Activated T-helper 9 cell treated with anti-CD3 and anti-CD28 coated beads, Interleukin-2, amount 50 U/mL, for 16 hours (primary cell): ENCODE measurements around the gene SLC17A5.
A peak's percentile ranks its signal among the peaks of the same experiment; 100 is the strongest.
"Not testable (repeated sequence)": the region's sequence is repeated elsewhere in the genome, so short reads cannot be mapped to it uniquely, and the experiment has no call there.

Source experiments
- DNase-seq: peaks from one replicate; pipeline ENCODE4 v3.0.0-alpha.2; 2020; ENCODE audit warnings: low read depth

SLC17A5 gene

DNA sequence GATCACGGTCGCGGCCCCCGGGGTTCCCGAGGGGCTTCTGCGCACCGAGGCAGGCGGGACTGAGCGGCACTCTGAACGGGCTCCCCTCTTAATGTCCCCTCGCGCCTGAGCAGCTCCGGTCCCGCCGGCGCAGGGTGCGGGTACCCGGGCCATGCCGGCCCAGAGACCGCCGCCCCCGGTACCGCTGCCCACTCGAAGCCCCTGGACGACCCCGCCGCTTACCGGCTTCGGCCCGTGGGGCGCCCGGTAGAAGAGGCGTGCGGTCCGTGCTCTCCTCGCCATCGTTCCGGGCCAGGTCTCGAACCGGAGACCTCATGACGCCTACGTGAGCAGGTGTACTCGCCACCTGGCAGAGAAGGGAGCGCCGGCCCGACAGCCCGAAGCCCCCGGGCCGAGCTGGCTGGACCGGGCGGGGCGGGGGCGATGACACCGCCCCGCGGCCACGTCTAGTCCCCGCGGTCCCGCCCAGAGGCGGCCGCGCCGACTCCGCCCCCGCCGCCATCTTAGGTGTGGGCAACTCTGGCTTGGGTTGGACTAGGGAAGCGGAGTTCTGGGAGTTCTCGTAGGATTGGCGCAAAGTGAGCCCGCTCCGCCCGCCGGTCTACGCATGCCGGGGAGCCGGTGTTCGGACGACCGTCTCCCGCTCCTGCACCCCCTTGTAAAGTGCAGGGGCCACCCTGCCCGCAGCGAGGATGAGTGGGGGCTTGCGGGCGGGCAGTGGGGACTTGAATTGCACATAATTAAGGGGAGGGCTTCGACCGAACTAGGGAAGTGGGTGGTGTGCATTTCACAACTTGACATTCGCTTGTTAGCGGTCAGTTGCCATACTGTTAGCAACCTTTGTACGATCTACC lies at the start of gene SLC17A5:
Gene SLC17A5, minus strand, starts transcription at position 422 of the 854 bp plus-strand sequence. Its CDS starts 106 bp downstream, at position 316.
- DNase-seq = peak; percentile 87

- no peak for DNase-seq
These were observed 49.7 kb upstream of the SLC17A5 start for GRCh38 chr6:73703466-73703865.

DNA sequence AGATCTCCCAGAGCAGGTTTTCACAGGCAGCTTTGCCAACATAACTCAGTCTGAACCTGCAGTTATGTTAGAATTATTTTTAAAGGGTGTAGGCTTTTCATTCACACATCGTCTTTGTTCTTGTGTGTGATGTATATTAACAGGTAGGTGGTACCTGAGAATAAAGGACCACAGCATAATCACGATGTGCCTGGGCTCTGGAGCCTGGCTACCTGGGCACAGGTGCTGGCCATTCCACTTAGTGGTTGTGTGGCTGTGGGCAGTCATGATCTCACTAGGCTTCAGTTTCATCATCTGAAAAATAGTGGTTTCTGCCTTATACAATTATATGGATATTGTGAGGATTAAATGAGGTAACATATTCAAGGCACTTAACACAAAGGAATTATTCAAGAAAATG lies 48.7 kb upstream of the SLC17A5 start:
- no peak for DNase-seq

GRCh38 chr6:73699676-73700459 lies 46.1 kb upstream of the SLC17A5 start:
- no peak for DNase-seq

DNA sequence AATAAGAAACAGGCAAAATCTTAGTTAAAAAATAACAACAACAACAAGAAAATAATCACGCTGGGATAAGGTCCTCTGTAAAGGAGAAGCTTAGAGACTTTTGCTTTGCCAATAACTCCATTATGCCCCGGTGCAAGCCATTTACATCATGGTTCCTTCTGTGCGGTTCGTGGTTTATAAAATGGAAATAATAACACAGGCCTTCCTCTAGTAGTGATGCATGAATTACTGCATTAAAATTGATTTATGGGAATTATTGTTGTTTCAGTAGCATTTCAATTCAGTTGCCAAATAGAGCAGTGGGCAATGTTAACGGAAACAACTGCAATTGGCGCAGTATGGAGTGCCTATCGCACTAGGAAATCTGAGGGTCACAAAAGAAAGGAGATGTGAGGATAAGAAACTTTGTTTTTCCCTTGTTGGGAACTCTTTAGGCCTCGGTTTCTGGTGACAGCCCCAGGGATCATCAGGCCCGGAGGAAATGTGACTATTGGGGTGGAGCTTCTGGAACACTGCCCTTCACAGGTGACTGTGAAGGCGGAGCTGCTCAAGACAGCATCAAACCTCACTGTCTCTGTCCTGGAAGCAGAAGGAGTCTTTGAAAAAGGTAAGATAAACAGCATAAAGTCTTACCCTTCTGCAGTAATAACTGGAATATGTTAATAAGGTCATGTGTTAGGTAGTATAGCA lies 43.3 kb upstream of the SLC17A5 start:
- DNase-seq = no peak

DNA sequence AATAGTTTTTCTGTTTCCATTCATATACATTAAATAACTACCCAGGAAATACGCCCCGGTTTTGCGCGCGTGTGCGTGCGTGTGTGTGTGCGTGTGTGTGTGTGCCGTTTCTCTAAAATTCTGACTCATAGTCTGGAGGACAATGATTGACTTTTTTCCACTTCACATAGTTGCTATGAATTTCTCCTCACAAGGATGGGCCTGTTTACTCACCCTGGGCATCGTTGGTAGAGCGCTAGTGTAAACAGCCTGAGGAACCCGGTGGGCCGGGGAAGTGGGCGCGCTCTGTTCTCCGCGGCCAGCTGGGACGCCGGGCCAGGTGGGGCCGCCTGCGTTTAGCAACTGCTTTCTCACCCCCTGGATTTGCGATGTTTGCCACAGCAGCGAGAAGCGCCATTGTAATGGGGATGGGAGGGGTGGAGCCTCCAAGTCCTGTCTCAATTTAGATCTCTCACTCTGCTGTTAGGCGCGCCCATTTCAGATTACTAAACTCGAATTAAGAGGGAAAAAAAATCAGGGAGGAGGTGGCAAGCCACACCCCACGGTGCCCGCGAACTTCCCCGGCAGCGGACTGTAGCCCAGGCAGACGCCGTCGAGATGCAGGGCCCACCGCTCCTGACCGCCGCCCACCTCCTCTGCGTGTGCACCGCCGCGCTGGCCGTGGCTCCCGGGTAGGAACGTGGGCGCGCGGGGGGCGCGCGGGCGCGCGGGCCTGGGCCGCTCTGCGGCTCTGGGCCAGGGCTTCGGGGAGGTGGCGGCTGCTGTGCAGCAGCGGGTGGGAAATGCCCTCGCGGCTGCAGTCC lies 42.0 kb upstream of the SLC17A5 start, which contains the start of gene CD109:
Gene CD109, plus strand, starts transcription at position 585 of the 803 bp plus-strand sequence. Its CDS starts 13 bp downstream, at position 598.
- peak; percentile 49 for DNase-seq

DNA sequence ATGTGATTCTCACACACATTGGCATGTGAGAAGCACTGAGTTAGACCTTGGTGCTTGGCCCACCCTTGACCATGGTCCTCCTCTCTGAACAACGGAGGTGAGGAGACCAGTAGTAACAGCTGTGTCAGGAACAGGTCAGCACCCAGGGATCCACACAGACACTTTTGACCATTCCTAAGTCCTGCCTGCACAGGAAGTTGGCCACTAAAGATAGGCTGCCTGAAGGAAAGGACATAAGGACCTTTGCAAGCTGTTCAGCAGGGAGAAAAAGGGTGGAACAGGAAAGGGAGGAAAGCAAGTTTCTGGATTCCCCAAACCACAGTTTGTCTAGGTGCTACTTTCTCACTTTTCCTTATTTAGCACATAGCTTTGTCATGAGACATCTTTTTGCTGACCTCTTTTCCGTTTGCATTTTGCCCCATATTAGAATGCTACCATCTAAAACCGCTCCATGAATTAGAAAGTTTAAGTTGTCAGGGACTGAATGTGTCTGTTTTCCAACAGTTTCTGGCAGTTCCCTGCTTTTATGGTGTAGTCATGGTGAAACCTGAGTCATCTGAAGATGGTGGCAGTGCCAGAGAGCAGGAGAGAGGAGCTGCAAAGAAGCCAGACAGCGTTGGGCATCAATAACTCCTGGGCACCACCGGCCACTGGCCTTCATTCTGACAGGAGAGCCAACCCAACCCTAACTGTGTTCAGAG lies 41.1 kb upstream of the SLC17A5 start:
- DNase-seq = no peak

DNA sequence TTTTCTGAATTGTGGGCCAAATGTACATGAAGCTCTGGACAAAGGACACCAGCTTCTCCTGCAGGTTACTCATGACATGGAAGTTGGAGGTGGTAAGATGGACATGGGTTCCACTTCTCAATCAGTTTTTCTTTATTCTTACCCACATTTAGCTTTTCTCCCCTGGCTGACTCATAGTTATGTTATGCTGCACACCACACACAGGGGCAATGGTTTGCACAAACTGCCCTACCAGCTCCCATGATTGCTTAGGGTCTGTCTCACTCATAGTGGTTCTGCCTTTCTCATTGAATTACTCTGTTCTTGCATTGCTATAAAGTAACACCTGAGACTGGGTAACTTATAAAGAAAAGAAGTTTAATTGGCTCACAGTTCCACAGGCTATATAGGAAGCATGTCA lies 37.7 kb upstream of the SLC17A5 start:
- no peak for DNase-seq

DNA sequence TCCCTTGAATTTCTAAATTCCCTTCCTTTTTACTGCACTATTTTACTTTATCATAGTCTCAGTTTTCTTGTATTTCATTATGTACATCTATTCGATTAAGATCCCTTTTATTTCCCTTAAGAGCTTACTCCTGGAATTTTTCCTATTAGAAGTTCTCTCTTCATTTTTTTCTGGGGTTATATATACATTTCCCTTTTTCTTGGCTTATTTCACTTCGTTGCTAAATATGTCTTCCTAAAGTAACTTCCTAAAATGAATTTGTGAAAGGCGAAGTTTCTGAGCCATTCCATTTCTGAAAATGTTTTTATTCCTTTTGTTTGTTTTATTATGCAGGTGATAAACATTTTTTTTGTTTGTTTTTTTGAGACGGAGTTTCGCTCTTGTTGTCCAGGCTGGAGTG lies 36.3 kb upstream of the SLC17A5 start:
- DNase-seq = no peak

GRCh38 chr6:73688351-73688750 lies 34.6 kb upstream of the SLC17A5 start:
- no peak for DNase-seq

GRCh38 chr6:73683574-73683973 lies 29.8 kb upstream of the SLC17A5 start:
- not testable (repeated sequence) for DNase-seq

DNA sequence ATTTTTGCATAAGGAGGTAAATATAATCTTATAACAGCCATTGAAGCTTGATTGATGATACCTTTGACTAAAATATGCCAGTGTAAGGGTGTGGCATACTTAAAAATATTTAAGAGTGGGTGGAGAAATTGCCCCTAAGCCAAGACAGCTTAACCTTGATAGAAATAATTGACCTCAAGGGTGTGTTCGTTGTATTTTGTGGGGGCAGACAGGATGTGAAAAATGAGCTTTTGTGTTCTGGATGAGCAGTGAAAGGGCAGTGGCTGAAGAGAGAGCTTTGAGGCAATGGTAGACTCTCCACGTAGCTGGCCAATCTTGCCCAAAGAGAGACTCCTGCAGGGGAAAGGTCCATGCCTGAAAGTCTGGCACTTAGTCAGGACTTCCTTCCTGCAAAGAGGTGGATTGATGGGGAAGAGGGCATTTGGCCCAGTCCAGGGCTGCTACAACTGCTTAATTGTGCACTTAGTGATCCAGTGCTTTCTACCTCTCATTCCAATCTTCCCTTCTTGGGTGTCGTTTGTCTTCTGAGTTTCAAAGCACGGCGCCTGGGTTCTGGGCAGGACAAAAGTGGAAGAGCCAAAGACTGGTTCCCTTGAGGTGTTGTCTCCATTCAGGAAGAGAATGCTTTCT lies 26.6 kb upstream of the SLC17A5 start:
- DNase-seq = no peak

DNA sequence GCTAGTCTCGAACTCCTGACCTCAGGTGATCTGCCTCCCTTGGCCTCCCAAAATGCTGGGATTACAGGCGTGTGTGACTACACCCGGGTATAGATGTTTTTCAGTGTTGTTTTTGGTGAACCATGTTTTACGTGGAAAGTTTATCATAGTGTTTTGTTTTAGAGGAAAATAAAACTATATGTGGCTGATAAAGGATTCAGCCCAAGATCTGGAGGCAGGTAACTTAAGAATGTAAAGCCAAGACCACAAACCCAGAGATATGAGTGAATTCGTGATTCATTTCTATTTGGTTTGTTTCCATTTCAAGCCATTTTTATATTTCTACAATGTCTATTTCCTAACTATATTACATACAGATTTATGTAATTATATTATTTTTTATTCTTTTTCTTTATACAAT lies 26.1 kb upstream of the SLC17A5 start:
- DNase-seq = not testable (repeated sequence)

DNA sequence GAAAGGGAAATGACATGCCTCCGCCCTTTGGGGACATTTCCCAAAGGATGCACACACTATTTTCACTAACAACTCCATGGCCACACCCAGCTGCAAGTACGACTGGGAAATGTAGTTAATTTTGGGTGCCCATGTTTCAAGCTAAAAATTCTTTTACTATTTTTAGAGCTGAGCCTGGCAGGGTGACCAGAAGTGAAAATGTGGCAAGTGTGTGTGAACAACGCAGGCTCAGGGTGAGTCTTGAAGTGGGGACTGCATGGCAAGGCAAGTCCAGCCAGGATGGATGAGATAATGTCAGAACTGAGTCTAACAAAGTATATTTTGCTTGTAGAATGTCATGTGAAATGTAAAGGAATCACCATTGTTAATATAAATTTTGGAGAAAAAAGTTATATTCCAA lies 25.2 kb upstream of the SLC17A5 start:
- no peak for DNase-seq

DNA sequence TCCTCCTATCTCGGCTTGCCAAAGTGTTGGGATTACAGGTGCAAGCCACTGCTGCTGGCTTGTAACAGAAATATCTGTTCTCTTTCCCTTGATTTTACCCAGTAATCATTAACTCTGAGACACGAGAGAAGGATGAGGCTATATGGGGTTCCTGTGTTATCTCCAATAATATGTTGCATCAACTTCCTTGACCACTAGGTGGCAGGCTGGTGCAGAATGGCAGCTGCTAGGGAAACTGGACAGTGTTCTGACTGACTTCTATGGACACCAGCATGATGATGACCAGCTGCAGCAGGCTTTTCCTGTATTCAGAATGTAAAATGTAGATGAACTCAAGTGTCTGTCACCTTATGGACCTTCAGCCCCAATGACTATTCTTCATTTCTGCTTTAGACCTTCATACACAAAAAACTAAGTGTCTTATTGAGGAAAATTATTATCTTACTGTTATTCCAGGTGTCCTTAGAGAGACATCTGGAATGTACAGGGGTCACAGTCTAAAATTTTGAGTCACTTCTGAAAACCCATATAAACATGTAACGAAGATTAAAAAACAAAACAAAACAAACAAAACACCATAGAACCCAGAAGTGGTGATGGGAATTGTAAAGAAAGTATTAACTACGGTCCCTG lies 21.8 kb upstream of the SLC17A5 start:
- DNase-seq = peak; percentile 50

- DNase-seq = no peak
These were observed 18.3 kb upstream of the SLC17A5 start for GRCh38 chr6:73671911-73672685.

DNA sequence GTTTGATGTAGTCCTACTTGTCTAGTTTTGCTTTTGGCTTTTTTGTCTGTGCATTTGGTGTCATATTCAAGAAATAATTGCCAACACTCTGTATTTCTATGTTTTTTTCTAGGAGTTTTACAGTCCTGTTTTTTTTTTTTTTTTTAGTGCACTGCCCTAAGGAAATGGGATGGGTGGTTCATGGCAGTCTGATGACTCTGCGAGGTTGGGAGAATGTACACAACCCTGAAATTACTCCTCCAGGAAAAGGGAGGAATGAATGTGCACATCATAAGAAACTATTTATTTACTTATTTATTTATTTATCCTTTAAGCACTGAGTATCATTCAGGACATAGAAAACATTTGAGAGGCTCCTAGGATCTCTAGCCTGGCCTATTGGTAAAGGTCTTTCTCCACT lies 15.2 kb upstream of the SLC17A5 start:
- no peak for DNase-seq

DNA sequence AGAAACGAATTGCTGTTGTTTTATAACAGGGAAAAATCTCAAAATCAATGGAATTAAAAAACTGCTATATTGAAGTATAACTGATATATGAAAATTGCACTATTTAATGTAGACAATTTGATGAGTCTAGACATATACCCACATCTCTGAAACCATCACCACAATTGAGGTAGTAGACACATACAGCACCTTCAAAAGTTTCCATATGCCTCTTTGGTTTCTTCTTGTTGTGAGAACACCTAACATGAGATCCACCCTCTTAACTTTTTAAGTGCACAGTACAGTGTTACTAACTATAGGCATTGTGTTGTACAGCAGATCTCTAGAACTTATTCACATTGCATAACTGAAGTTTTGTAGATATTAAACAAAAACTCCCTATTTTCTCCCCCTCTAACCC lies 14.0 kb upstream of the SLC17A5 start:
- DNase-seq = no peak

DNA sequence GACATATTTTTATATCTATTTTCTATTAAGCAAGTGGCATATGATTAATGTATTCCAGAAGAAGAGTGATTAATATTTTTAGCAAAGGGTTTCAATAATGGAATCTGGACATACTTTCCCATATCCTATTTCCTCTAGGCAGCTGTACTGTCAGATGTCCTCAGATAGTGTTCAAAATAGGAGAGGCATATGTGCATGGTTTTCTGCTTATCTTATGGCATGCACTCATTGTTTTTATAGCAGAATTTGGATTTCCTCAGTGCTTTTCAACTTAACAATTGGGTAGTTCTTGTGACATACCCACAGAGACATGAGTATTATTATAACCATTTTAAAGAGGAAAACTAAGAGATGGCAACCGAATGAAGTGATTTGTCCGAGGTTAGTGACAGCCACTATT lies 12.6 kb upstream of the SLC17A5 start:
- DNase-seq = no peak
